H9 (cell line): ENCODE measurements around the gene RPRD1A. TPM values are rescaled to one million over a fixed set of nuclear protein-coding genes. Genes with fewer than 3 reads are reported as not detected.

ENCODE experiments used
- DNase-seq: peaks from one replicate; pipeline ENCODE4 v3.0.0-alpha.2; 2017
- H2AFZ ChIP-seq: one replicate; pipeline ENCODE4 v1.6.1; 2013; ENCODE audit warnings: mild to moderate bottlenecking, low read length, control low read depth, moderate library complexity
- H2AK5ac ChIP-seq: 2 replicates; pipeline ENCODE4 v1.6.1; 2013; ENCODE audit warnings: low read length, control low read depth, mixed read lengths; ENCODE audit not compliant: insufficient read length
- H2BK120ac ChIP-seq: one replicate; pipeline ENCODE4 v1.6.1; 2013; ENCODE audit warnings: low read depth, mild to moderate bottlenecking, low read length, control low read depth, inconsistent platforms; ENCODE audit not compliant: poor library complexity, severe bottlenecking
- H2BK12ac ChIP-seq: 2 replicates; pipeline ENCODE4 v1.6.1; 2013; ENCODE audit warnings: low read length, control low read depth, mixed read lengths, low read depth; ENCODE audit not compliant: insufficient read length
- H2BK15ac ChIP-seq: 2 replicates; pipeline ENCODE4 v1.6.1; 2013; ENCODE audit warnings: low read depth, low read length, control low read depth
- H2BK20ac ChIP-seq: one replicate; pipeline ENCODE4 v1.6.1; 2013; ENCODE audit warnings: low read depth, mild to moderate bottlenecking, low read length, control low read depth, inconsistent platforms; ENCODE audit not compliant: poor library complexity, severe bottlenecking
- H2BK5ac ChIP-seq: 2 replicates; pipeline ENCODE4 v1.6.1; 2013; ENCODE audit warnings: low read length, control low read depth, mixed read lengths; ENCODE audit not compliant: insufficient read length
- H3K14ac ChIP-seq: 2 replicates; pipeline ENCODE4 v1.6.1; 2013; ENCODE audit warnings: low read length, control low read depth; ENCODE audit not compliant: insufficient read depth
- H3K18ac ChIP-seq: 2 replicates; pipeline ENCODE4 v1.6.1; 2013; ENCODE audit warnings: low read depth, mild to moderate bottlenecking, mixed read lengths, low read length, control low read depth; ENCODE audit not compliant: insufficient read length
- H3K23ac ChIP-seq: 2 replicates; pipeline ENCODE4 v1.6.1; 2013; ENCODE audit warnings: low read length, control low read depth, mixed read lengths, low read depth; ENCODE audit not compliant: insufficient read length
- H3K23me2 ChIP-seq: 2 replicates; pipeline ENCODE4 v1.6.1; 2013; ENCODE audit warnings: low read depth, mild to moderate bottlenecking, mixed read lengths, low read length, control low read depth; ENCODE audit not compliant: insufficient read length, poor library complexity, severe bottlenecking
- H3K27ac ChIP-seq: 2 replicates; pipeline ENCODE4 v1.5.1; 2013; ENCODE audit warnings: low read length, control low read depth, mixed read lengths, low read depth; ENCODE audit not compliant: insufficient read length
- H3K27me3 ChIP-seq: 2 replicates; pipeline ENCODE4 v1.6.1; 2013; ENCODE audit warnings: low read length, control low read depth, inconsistent platforms; ENCODE audit not compliant: insufficient read depth
- H3K4ac ChIP-seq: 2 replicates; pipeline ENCODE4 v1.6.1; 2013; ENCODE audit warnings: low read depth, mild to moderate bottlenecking, control low read depth, inconsistent platforms, low read length, moderate library complexity
- H3K4me1 ChIP-seq: 2 replicates; pipeline ENCODE4 v1.6.1; 2013; ENCODE audit warnings: low read length, control low read depth, inconsistent platforms; ENCODE audit not compliant: insufficient read depth
- H3K4me2 ChIP-seq: 2 replicates; pipeline ENCODE4 v1.6.1; 2013; ENCODE audit warnings: low read length, control low read depth, mixed read lengths; ENCODE audit not compliant: insufficient read length, insufficient read depth
- H3K56ac ChIP-seq: 2 replicates; pipeline ENCODE4 v1.6.1; 2013; ENCODE audit warnings: low read depth, mild to moderate bottlenecking, mixed read lengths, low read length, control low read depth; ENCODE audit not compliant: insufficient read length
- H3K79me1 ChIP-seq: 2 replicates; pipeline ENCODE4 v1.6.1; 2013; ENCODE audit warnings: low read depth, mild to moderate bottlenecking, moderate library complexity, low read length, control low read depth, inconsistent platforms; ENCODE audit not compliant: insufficient read depth, poor library complexity, severe bottlenecking
- H3K79me2 ChIP-seq: 2 replicates; pipeline ENCODE4 v1.6.1; 2013; ENCODE audit warnings: low read length, control low read depth, inconsistent platforms; ENCODE audit not compliant: insufficient read depth
- H3K9ac ChIP-seq: 2 replicates; pipeline ENCODE4 v1.6.1; 2013; ENCODE audit warnings: low read length, control low read depth, mixed read lengths; ENCODE audit not compliant: insufficient read length; ENCODE audit errors: extremely low read depth
- H3K9me3 ChIP-seq: one replicate; pipeline ENCODE4 v1.6.1; 2013; ENCODE audit warnings: low read depth, low read length, inconsistent platforms; ENCODE audit not compliant: control insufficient read depth
- H3T11ph ChIP-seq: one replicate; pipeline ENCODE4 v1.6.1; 2013; ENCODE audit warnings: mild to moderate bottlenecking, low read length, control low read depth, inconsistent platforms
- H4K20me1 ChIP-seq: one replicate; pipeline ENCODE4 v1.6.1; 2013; ENCODE audit not compliant: control insufficient read depth, insufficient read length, insufficient read depth
- H4K5ac ChIP-seq: 2 replicates; pipeline ENCODE4 v1.6.1; 2013; ENCODE audit warnings: low read depth, mild to moderate bottlenecking, mixed read lengths, low read length, control low read depth; ENCODE audit not compliant: insufficient read length
- H4K8ac ChIP-seq: replicated peaks from 2 replicates; pipeline ENCODE4 v1.6.1; 2013; ENCODE audit warnings: low read length, control low read depth, mixed read lengths, low read depth; ENCODE audit not compliant: insufficient read length
- H4K91ac ChIP-seq: 2 replicates; pipeline ENCODE4 v1.6.1; 2013; ENCODE audit warnings: low read depth, mild to moderate bottlenecking, moderate library complexity, mixed read lengths, low read length, control low read depth; ENCODE audit not compliant: insufficient read length
- H3K27ac Mint-ChIP-seq, 3 experiments: 2 replicates in 2 of 3; 3 replicates in 1 of 3; pipeline ENCODE4 v1.8.0; 2020 to 2021; ENCODE audit warnings: mixed read lengths in 3 of 3, mild to moderate bottlenecking in 1 of 3, moderate library complexity in 1 of 3
- H3K27me3 Mint-ChIP-seq: 2 replicates; pipeline ENCODE4 v1.8.0; 2021; ENCODE audit warnings: low read depth, mild to moderate bottlenecking, moderate library complexity, mixed read lengths
- H3K36me3 Mint-ChIP-seq, 3 experiments: 2 replicates in 2 of 3; 3 replicates in 1 of 3; pipeline ENCODE4 v1.8.0; 2020 to 2021; ENCODE audit warnings: low read depth in 3 of 3, mixed read lengths in 3 of 3; ENCODE audit not compliant: insufficient read depth in 1 of 3
- H3K4me1 Mint-ChIP-seq, 2 experiments: 2 replicates each; pipeline ENCODE4 v1.8.0; 2020; ENCODE audit warnings: mixed read lengths in 2 of 2
- H3K4me3 Mint-ChIP-seq, 2 experiments: 2 replicates in 1 of 2; 3 replicates in 1 of 2; pipeline ENCODE4 v1.8.0; 2020 to 2021; ENCODE audit warnings: mild to moderate bottlenecking in 2 of 2, mixed read lengths in 2 of 2, moderate library complexity in 1 of 2
- H3K9me3 Mint-ChIP-seq, 2 experiments: 2 replicates in 1 of 2; 3 replicates in 1 of 2; pipeline ENCODE4 v1.8.0; 2020; ENCODE audit warnings: mild to moderate bottlenecking in 2 of 2, mixed read lengths in 2 of 2, moderate library complexity in 1 of 2
- WGBS: extraction: QIAGEN DNeasy Blood & Tissue Kit; methylation state at CpG from one replicate; pipeline ENCODE4 v1.1.7; 2013; ENCODE audit warnings: missing lambda C conversion rate, low lambda C conversion rate, mixed read lengths; ENCODE audit not compliant: insufficient read length; ENCODE audit errors: extremely low coverage; 5-methylcytosine and 5-hydroxymethylcytosine counted together
- total RNA-seq: library from RNA; stranded (reverse); gene quantifications from 2 replicates; pipeline ENCODE4 v1.2.1, GENCODE V29; 2021
- TF ChIP-seq, protein P1 (sequence below): fragments of 200-600 bp; sonication (generic); conservative IDR thresholded peaks from 3 replicates; pipeline ENCODE4 v1.8.0; 2021; ENCODE audit warnings: antibody characterized with exemption, mild to moderate bottlenecking

The RPRD1A gene
- total RNA-seq, 1 experiment from 2014 or later = 107 TPM

GRCh38 chr18:35974181-35974580 lies 93.2 kb downstream of the RPRD1A start:
- peaks cover 17 to 19% of the 10 kb centered on the region in 2 experiments for H3K4me1 Mint-ChIP-seq
- WGBS = 100% methylated on average over 1 of the region's 3 CpGs
- no peaks in the 10 kb centered on the region for H3K9me3 Mint-ChIP-seq

More at GRCh38 chr18:35974181-35974580, 93.2 kb downstream of the RPRD1A start:
- Mint-ChIP-seq H3K4me3 (peak overlapping the region; percentile 94 to 98), H3K27me3 (no peaks in the 10 kb centered on the region), H3K36me3 (peaks cover 34 to 56% (median 46%) of the 10 kb centered on the region in 3 experiments), H3K27ac (no peak overlapping the region; a peak in 1 of 7 replicates)
- Histone ChIP-seq H2BK5ac (no peak overlapping the region), H3K14ac (no peak overlapping the region), H3K27ac (no peak overlapping the region), H3K79me1 (no peaks in the 10 kb centered on the region), H3K23ac (no peak overlapping the region), H4K8ac (no peak overlapping the region), H2BK120ac (no peak overlapping the region), H3K4me1 (peaks cover 2% of the 10 kb centered on the region; the same call in 1 of the 2 replicates), H3K27me3 (no peaks in the 10 kb centered on the region), H3K79me2 (peaks cover 6% of the 10 kb centered on the region), H3K18ac (no peak overlapping the region), H4K5ac (no peak overlapping the region), H3K23me2 (no peaks in the 10 kb centered on the region), H3K4me2 (peak overlapping the region; percentile 81), H3K56ac (no peak overlapping the region), H4K20me1 (no peaks in the 10 kb centered on the region), H2BK20ac (no peak overlapping the region), H3K4ac (no peak overlapping the region), H3T11ph (no peak overlapping the region), H2BK15ac (no peak overlapping the region), H2AFZ (no peak overlapping the region), H3K9me3 (no peaks in the 10 kb centered on the region), H2AK5ac (no peak overlapping the region), H3K9ac (no peak overlapping the region), H4K91ac (no peak overlapping the region), H2BK12ac (no peak overlapping the region)
- DNase-seq = no peak
- TF ChIP-seq, protein P1, sequence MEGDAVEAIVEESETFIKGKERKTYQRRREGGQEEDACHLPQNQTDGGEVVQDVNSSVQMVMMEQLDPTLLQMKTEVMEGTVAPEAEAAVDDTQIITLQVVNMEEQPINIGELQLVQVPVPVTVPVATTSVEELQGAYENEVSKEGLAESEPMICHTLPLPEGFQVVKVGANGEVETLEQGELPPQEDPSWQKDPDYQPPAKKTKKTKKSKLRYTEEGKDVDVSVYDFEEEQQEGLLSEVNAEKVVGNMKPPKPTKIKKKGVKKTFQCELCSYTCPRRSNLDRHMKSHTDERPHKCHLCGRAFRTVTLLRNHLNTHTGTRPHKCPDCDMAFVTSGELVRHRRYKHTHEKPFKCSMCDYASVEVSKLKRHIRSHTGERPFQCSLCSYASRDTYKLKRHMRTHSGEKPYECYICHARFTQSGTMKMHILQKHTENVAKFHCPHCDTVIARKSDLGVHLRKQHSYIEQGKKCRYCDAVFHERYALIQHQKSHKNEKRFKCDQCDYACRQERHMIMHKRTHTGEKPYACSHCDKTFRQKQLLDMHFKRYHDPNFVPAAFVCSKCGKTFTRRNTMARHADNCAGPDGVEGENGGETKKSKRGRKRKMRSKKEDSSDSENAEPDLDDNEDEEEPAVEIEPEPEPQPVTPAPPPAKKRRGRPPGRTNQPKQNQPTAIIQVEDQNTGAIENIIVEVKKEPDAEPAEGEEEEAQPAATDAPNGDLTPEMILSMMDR = no peak
